Activated T-helper 9 cell treated with anti-CD3 and anti-CD28 coated beads, Interleukin-2, amount 50 U/mL, for 16 hours (primary cell): ENCODE results near the gene CAPZB.
"Not testable (repeated sequence)": the region's sequence is repeated elsewhere in the genome, so short reads cannot be mapped to it uniquely, and the experiment has no call there.

ENCODE experiments used
- DNase-seq: peaks from one replicate; pipeline ENCODE4 v3.0.0-alpha.2; 2020; ENCODE audit warnings: low read depth

CAPZB gene

GRCh38 chr1:19497443-19497842 lies 12.1 kb upstream of the CAPZB start:
- not testable (repeated sequence) for DNase-seq

GRCh38 chr1:19496527-19496874 lies 11.2 kb upstream of the CAPZB start:
- no peak for DNase-seq

- DNase-seq = no peak
Observed at GRCh38 chr1:19495799-19496526, 10.6 kb upstream of the CAPZB start.

- DNase-seq = no peak
Observed at GRCh38 chr1:19495000-19495656, 9.8 kb upstream of the CAPZB start.

- DNase-seq = no peak
Observed at GRCh38 chr1:19493547-19493946, 8.2 kb upstream of the CAPZB start.

GRCh38 chr1:19489996-19490395 lies 4.7 kb upstream of the CAPZB start:
- DNase-seq = no peak

GRCh38 chr1:19488136-19488535 lies 2.8 kb upstream of the CAPZB start:
- DNase-seq = no peak

- DNase-seq = peak; percentile 17
Observed at GRCh38 chr1:19484798-19485361, 459 bp downstream of the CAPZB start.

GRCh38 chr1:19484338-19484797 lies 971 bp downstream of the CAPZB start:
- no peak for DNase-seq

GRCh38 chr1:19483691-19484090 lies 1.6 kb downstream of the CAPZB start:
- no peak for DNase-seq

GRCh38 chr1:19483261-19483660 lies 2.1 kb downstream of the CAPZB start:
- DNase-seq = no peak

- no peak for DNase-seq
Observed at GRCh38 chr1:19481826-19482398, 3.4 kb downstream of the CAPZB start.

- DNase-seq = no peak
Observed at GRCh38 chr1:19480282-19480681, 5.1 kb downstream of the CAPZB start.

- DNase-seq = no peak
Observed at GRCh38 chr1:19479351-19480120, 5.8 kb downstream of the CAPZB start.

GRCh38 chr1:19478322-19478721 lies 7.0 kb downstream of the CAPZB start:
- DNase-seq = no peak

- DNase-seq = no peak
Observed at GRCh38 chr1:19477284-19478249, 7.8 kb downstream of the CAPZB start.

- DNase-seq = no peak
Observed at GRCh38 chr1:19476450-19477190, 8.7 kb downstream of the CAPZB start.

GRCh38 chr1:19475296-19475695 lies 10.0 kb downstream of the CAPZB start:
- DNase-seq = no peak

GRCh38 chr1:19472174-19472573 lies 13.2 kb downstream of the CAPZB start:
- no peak for DNase-seq

GRCh38 chr1:19469004-19469403 lies 16.3 kb downstream of the CAPZB start:
- DNase-seq = no peak
